H1 (cell line): Measurements from ENCODE around the gene BBS9. TPM values are rescaled to one million over a fixed set of nuclear protein-coding genes. Genes with fewer than 3 reads are reported as not detected.

ENCODE experiments used
- CTCF ChIA-PET: fragments of 300-600 bp; sonication (Branson Sonifier 250); formaldehyde crosslinking; loops from one replicate; lab custom pipeline; 2021; ENCODE audit not compliant: partially characterized antibody; lab: Charles Lee
- POLR2A ChIA-PET: fragments of 300-600 bp; sonication (Branson Sonifier 250); formaldehyde crosslinking; loops from one replicate; lab custom pipeline; 2021; ENCODE audit warnings: inconsistent platforms; ENCODE audit not compliant: partially characterized antibody; lab: Charles Lee
- DNase-seq, 2 experiments: peaks; one replicate each; pipeline versions ENCODE4 v3.0.0 to v3.0.0-alpha.2; 2010 to 2022; ENCODE audit warnings: low spot score in 2 of 2, low read depth in 1 of 2, mixed read lengths in 1 of 2
- FAIRE-seq: peaks from 2 replicates; lab custom pipeline; 2011; peaks lifted over from hg19 to GRCh38; lab: Jason Lieb, UNC
- H2AFZ ChIP-seq: 2 replicates; pipeline ENCODE4 v1.8.1; 2012; ENCODE audit warnings: low read length, inconsistent platforms
- H2AK5ac ChIP-seq: 2 replicates; pipeline ENCODE4 v1.6.1; 2013; ENCODE audit warnings: low read depth, low read length
- H2BK120ac ChIP-seq: replicated peaks from 2 replicates; pipeline ENCODE3; 2013; ENCODE audit warnings: low read depth, low read length, inconsistent platforms
- H2BK12ac ChIP-seq: 2 replicates; pipeline ENCODE4 v1.6.1; 2013; ENCODE audit warnings: low read depth, low read length
- H2BK15ac ChIP-seq: 2 replicates; pipeline ENCODE4 v1.6.1; 2013; ENCODE audit warnings: low read length
- H2BK20ac ChIP-seq: 2 replicates; pipeline ENCODE4 v1.6.1; 2013; ENCODE audit warnings: low read length
- H2BK5ac ChIP-seq: 2 replicates; pipeline ENCODE4 v1.6.1; 2013; ENCODE audit warnings: low read depth, low read length
- H3K14ac ChIP-seq: 2 replicates; pipeline ENCODE4 v1.6.1; 2013; ENCODE audit warnings: inconsistent platforms; ENCODE audit not compliant: insufficient read length
- H3K18ac ChIP-seq: 2 replicates; pipeline ENCODE4 v1.6.1; 2013; ENCODE audit warnings: low read length; ENCODE audit errors: extremely low read depth
- H3K23ac ChIP-seq: 2 replicates; pipeline ENCODE4 v1.6.1; 2013; ENCODE audit warnings: inconsistent platforms; ENCODE audit not compliant: insufficient read length
- H3K23me2 ChIP-seq: 2 replicates; pipeline ENCODE4 v1.6.1; 2013; ENCODE audit warnings: low read depth, low read length
- H3K27ac ChIP-seq: 2 replicates; pipeline ENCODE4 v1.6.1; 2011; ENCODE audit warnings: low read depth, low read length, inconsistent platforms
- H3K27me3 ChIP-seq, 4 experiments: replicated peaks in 1 of 4; 1 replicate in 1 of 4; 2 replicates in 3 of 4; pipeline versions ENCODE4 v1.6.1 to v1.8.1; 2011 to 2013; ENCODE audit warnings: low read length in 3 of 4, mild to moderate bottlenecking in 3 of 4, inconsistent platforms in 2 of 4, mixed read lengths in 2 of 4, moderate library complexity in 1 of 4; ENCODE audit not compliant: control insufficient read depth in 3 of 4, insufficient read depth in 3 of 4; ENCODE audit errors: extremely low read depth in 1 of 4
- H3K36me3 ChIP-seq, 4 experiments: 2 replicates each; pipeline versions ENCODE4 v1.6.1 to v1.8.1; 2011 to 2013; ENCODE audit warnings: mild to moderate bottlenecking in 4 of 4, low read length in 3 of 4, moderate library complexity in 2 of 4, control low read depth in 1 of 4, inconsistent platforms in 1 of 4; ENCODE audit not compliant: insufficient read depth in 4 of 4, control insufficient read depth in 2 of 4
- H3K4ac ChIP-seq: replicated peaks from 2 replicates; pipeline ENCODE3; 2013; ENCODE audit warnings: low read length, low read depth, mixed read lengths, inconsistent platforms; ENCODE audit not compliant: insufficient read length
- H3K4me1 ChIP-seq, 4 experiments: replicated peaks in 1 of 4; 1 replicate in 1 of 4; 2 replicates in 3 of 4; pipeline versions ENCODE4 v1.6.1 to v1.8.1; 2011 to 2013; ENCODE audit warnings: low read length in 3 of 4, inconsistent platforms in 2 of 4, mixed read lengths in 1 of 4; ENCODE audit not compliant: insufficient read depth in 4 of 4, control insufficient read depth in 3 of 4
- H3K4me2 ChIP-seq, 2 experiments: 2 replicates each; pipeline versions ENCODE4 v1.6.1 to v1.8.1; 2011 to 2013; ENCODE audit warnings: low read depth in 2 of 2, low read length in 2 of 2, control low read depth in 1 of 2, inconsistent platforms in 1 of 2, mild to moderate bottlenecking in 1 of 2; ENCODE audit not compliant: insufficient read depth in 1 of 2
- H3K4me3 ChIP-seq, 4 experiments: fragments of 200-600, 300-600 bp in 1 of 4; sonication (generic), shearing (Covaris generic), sonication (Bioruptor Twin) in 1 of 4; 2 replicates each; pipeline versions ENCODE4 v1.5.1 to v1.8.1; 2011 to 2016; ENCODE audit warnings: low read length in 4 of 4, low read depth in 3 of 4, control low read depth in 2 of 4, inconsistent platforms in 2 of 4, mild to moderate bottlenecking in 2 of 4, mixed read lengths in 1 of 4, moderate library complexity in 1 of 4; ENCODE audit not compliant: insufficient read depth in 2 of 4; ENCODE audit errors: extremely low read depth in 1 of 4
- H3K56ac ChIP-seq: replicated peaks from 2 replicates; pipeline ENCODE3; 2013; ENCODE audit warnings: low read depth, mild to moderate bottlenecking, mixed read lengths, low read length, inconsistent platforms; ENCODE audit not compliant: insufficient read length
- H3K79me1 ChIP-seq: 2 replicates; pipeline ENCODE4 v1.6.1; 2013; ENCODE audit warnings: low read depth, low read length, control low read depth
- H3K79me2 ChIP-seq, 2 experiments: 2 replicates each; pipeline versions ENCODE4 v1.6.1 to v1.8.1; 2012 to 2013; ENCODE audit warnings: low read length in 2 of 2, mild to moderate bottlenecking in 2 of 2, inconsistent platforms in 1 of 2; ENCODE audit not compliant: insufficient read depth in 2 of 2, control insufficient read depth in 1 of 2
- H3K9ac ChIP-seq, 4 experiments: replicated peaks in 1 of 4; 1 replicate in 1 of 4; 2 replicates in 3 of 4; pipeline versions ENCODE4 v1.6.1 to v1.8.1; 2011 to 2013; ENCODE audit warnings: low read depth in 3 of 4, low read length in 3 of 4, control low read depth in 2 of 4, mild to moderate bottlenecking in 2 of 4, moderate library complexity in 2 of 4, inconsistent platforms in 1 of 4; ENCODE audit errors: extremely low read depth in 1 of 4
- H3K9me3 ChIP-seq, 2 experiments: 2 replicates each; pipeline versions ENCODE4 v1.6.1 to v1.8.1; 2012 to 2013; ENCODE audit warnings: mild to moderate bottlenecking in 2 of 2, moderate library complexity in 2 of 2, control low read depth in 1 of 2, inconsistent platforms in 1 of 2, low read depth in 1 of 2, low read length in 1 of 2, mixed read lengths in 1 of 2; ENCODE audit not compliant: insufficient read depth in 2 of 2
- H4K20me1 ChIP-seq, 2 experiments: replicated peaks in 1 of 2; 2 replicates each; pipeline versions ENCODE3 to v1.8.1; 2011 to 2013; ENCODE audit warnings: inconsistent platforms in 2 of 2, low read length in 2 of 2, mild to moderate bottlenecking in 1 of 2; ENCODE audit not compliant: insufficient read depth in 2 of 2, control insufficient read depth in 1 of 2
- H4K5ac ChIP-seq: 2 replicates; pipeline ENCODE4 v1.6.1; 2013; ENCODE audit warnings: low read length, low read depth, mixed read lengths, inconsistent platforms; ENCODE audit not compliant: insufficient read length
- H4K8ac ChIP-seq: 2 replicates; pipeline ENCODE4 v1.8.0; 2013; ENCODE audit warnings: mild to moderate bottlenecking, moderate library complexity, low read length, inconsistent platforms; ENCODE audit not compliant: insufficient read depth; ENCODE audit errors: extremely low read depth
- H4K91ac ChIP-seq: replicated peaks from 2 replicates; pipeline ENCODE3; 2013; ENCODE audit warnings: low read length, mixed read lengths, inconsistent platforms; ENCODE audit not compliant: insufficient read length
- CTBP2 ChIP-seq: IDR thresholded peaks from 2 replicates; pipeline ENCODE4 v1.7.0; 2011; ENCODE audit warnings: borderline replicate concordance, mild to moderate bottlenecking, moderate library complexity, mixed read lengths, low read length; ENCODE audit not compliant: insufficient read depth, insufficient read length
- EZH2 ChIP-seq: fragments of 200-600 bp; sonication (generic); IDR thresholded peaks from 2 replicates; pipeline ENCODE4 v1.7.1; 2012; ENCODE audit warnings: low read depth, mild to moderate bottlenecking, moderate library complexity, low read length, inconsistent platforms; ENCODE audit not compliant: severe bottlenecking
- NRF1 ChIP-seq: IDR thresholded peaks from 2 replicates; pipeline ENCODE4 v1.6.1; 2011; ENCODE audit warnings: mild to moderate bottlenecking, low read depth, low read length, improper control_type of control experiment
- TAF1 ChIP-seq: IDR thresholded peaks from 2 replicates; pipeline ENCODE4 v1.6.1; 2011; ENCODE audit warnings: mild to moderate bottlenecking, low read depth, low read length
- TBP ChIP-seq: IDR thresholded peaks from 2 replicates; pipeline ENCODE4 v1.6.1; 2011; ENCODE audit warnings: low read depth, low read length, improper control_type of control experiment
- YY1 ChIP-seq: IDR thresholded peaks from 2 replicates; pipeline ENCODE4 v1.6.1; 2011; ENCODE audit warnings: low read depth, mild to moderate bottlenecking, low read length
- WGBS, 2 experiments: shearing (Covaris generic) in 1 of 2; methylation state at CpG; one replicate each; pipeline versions ENCODE4 v1.1.6 to v1.1.7; 2013 to 2015; ENCODE audit warnings: low lambda C conversion rate in 2 of 2, mixed read lengths in 2 of 2, inconsistent platforms in 1 of 2, low coverage in 1 of 2, missing lambda C conversion rate in 1 of 2; ENCODE audit not compliant: insufficient replicate concordance in 2 of 2, insufficient coverage in 1 of 2, insufficient read length in 1 of 2; ENCODE audit errors: extremely low coverage in 1 of 2, missing lambda C conversion rate in 1 of 2; 5-methylcytosine and 5-hydroxymethylcytosine counted together
- polyA plus RNA-seq, 7 experiments: library from polyadenylated mRNA; depleted of rRNA in 3 of 7; stranded (reverse) in 5 of 7; unstranded in 2 of 7; fragments of >200 nt in 5 of 7; fragments of 200-250 nt in 2 of 7; gene quantifications; 1 replicate in 5 of 7; 2 replicates in 1 of 7; 4 replicates in 1 of 7; pipeline versions ENCODE4 v1.2.1 to v1.2.3, GENCODE V29; 2011 to 2013; ENCODE audit warnings: missing spikeins in 2 of 7, mixed read lengths in 2 of 7
- total RNA-seq: library from RNA; stranded (reverse); fragmentation: NEBNext Ultra II Directional; extraction: Animal tissue kit (Norgen Biotek cat#: 25700); gene quantifications from 2 replicates; pipeline ENCODE4 v1.2.1, GENCODE V29; 2021
- TF ChIP-seq, protein P1 (sequence below), 3 experiments: IDR thresholded peaks; 1 replicate in 2 of 3; 2 replicates in 1 of 3; pipeline versions ENCODE4 v1.5.1 to v1.6.1; 2011; ENCODE audit warnings: low read length in 3 of 3, mild to moderate bottlenecking in 3 of 3, inconsistent platforms in 2 of 3, low read depth in 1 of 3, moderate library complexity in 1 of 3; ENCODE audit not compliant: insufficient read depth in 1 of 3; ENCODE audit errors: control extremely low read depth in 1 of 3
- TF ChIP-seq, protein P2 (sequence below): IDR thresholded peaks from 2 replicates; pipeline ENCODE4 v1.6.1; 2012; ENCODE audit warnings: low read length, inconsistent platforms

The BBS9 gene
- total and polyA plus RNA-seq, 2 of the 8 experiments (the other 6 are each of a cell fraction or from before 2014, with no cell fraction given) = 22.3 to 37.0 TPM

DNA sequence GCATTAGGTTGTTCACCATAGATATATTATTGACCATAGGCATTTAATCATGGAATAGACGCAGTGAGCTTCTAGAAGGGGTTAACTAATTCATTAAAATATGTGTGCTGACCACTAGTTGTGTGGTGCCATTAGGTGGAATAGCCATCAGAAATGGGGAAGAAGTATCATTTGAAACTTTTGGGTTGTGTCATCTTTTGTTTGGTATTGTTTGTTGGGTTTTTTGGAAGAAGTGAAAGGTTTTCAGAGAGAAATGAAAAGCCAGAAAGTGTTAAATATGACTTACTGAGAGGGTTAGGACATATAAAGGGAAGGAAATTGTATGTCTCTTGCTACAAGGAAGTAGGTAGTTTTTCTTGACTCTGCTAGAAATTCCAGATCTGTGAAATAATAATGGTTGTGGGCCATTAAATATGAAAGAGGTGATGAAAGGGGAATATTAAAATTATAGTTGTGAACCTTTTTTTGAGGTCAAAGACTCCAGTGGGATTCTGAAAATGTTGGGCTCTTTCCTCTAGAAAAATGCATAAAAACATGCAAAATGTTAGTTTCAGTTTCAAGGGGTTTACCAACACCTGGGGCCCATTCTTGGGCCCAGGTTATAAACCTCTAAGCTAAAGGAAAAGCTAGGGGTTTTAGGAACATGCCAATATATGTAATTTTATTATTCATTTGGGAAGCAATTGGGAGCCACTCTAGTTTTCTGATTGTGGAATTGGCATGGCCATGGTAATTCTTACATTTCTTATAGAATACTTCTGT is 348.5 kb downstream of the BBS9 start:
- Histone ChIP-seq H3K27ac (no peak overlapping the region), H4K91ac (no peak overlapping the region), H3K14ac (no peak overlapping the region), H2BK120ac (no peak overlapping the region), H2BK15ac (no peak overlapping the region), H4K8ac (no peak overlapping the region), H2AK5ac (no peak overlapping the region), H3K9me3 (peaks cover 0 to 2% of the 10 kb centered on the region in 2 experiments; a peak in 1 of 4 replicates), H4K20me1 (peaks cover 0 to 1% of the 10 kb centered on the region in 2 experiments), H3K4me3 (no peak overlapping the region), H3K4me2 (no peak overlapping the region), H3K79me2 (no peaks in the 10 kb centered on the region), H3K23ac (no peak overlapping the region), H3K4me1 (peaks cover 0 to 4% (median 0%) of the 10 kb centered on the region in 4 experiments; a peak in 2 of 7 replicates), H4K5ac (no peak overlapping the region), H3K79me1 (no peaks in the 10 kb centered on the region; the same call in 1 of the 2 replicates), H3K27me3 (no peaks in the 10 kb centered on the region), H2BK12ac (no peak overlapping the region), H2AFZ (no peak overlapping the region), H3K56ac (no peak overlapping the region), H3K18ac (no peak overlapping the region), H3K36me3 (no peaks in the 10 kb centered on the region), H3K4ac (no peak overlapping the region), H2BK5ac (no peak overlapping the region), H2BK20ac (no peak overlapping the region), H3K23me2 (no peaks in the 10 kb centered on the region), H3K9ac (no peak overlapping the region)
- FAIRE-seq = no peak
- ChIA-PET CTCF (interaction anchor here (1.0 kb wide), 1 partner anchor 54 kb away, joined by 4 read pairs; no protein-coding TSS in a partner anchor), POLR2A (no interaction called here)
- 100% methylated on average over 1 of the region's 1 CpG; no CpG with 5 or more reads in 1 of the 2 experiments for WGBS, 2 experiments
- no peak for DNase-seq
- TF ChIP-seq EZH2 (no peak), CTBP2 (no peak), NRF1 (no peak), TBP (no peak), TAF1 (no peak), YY1 (no peak)
- TF ChIP-seq, protein P1, sequence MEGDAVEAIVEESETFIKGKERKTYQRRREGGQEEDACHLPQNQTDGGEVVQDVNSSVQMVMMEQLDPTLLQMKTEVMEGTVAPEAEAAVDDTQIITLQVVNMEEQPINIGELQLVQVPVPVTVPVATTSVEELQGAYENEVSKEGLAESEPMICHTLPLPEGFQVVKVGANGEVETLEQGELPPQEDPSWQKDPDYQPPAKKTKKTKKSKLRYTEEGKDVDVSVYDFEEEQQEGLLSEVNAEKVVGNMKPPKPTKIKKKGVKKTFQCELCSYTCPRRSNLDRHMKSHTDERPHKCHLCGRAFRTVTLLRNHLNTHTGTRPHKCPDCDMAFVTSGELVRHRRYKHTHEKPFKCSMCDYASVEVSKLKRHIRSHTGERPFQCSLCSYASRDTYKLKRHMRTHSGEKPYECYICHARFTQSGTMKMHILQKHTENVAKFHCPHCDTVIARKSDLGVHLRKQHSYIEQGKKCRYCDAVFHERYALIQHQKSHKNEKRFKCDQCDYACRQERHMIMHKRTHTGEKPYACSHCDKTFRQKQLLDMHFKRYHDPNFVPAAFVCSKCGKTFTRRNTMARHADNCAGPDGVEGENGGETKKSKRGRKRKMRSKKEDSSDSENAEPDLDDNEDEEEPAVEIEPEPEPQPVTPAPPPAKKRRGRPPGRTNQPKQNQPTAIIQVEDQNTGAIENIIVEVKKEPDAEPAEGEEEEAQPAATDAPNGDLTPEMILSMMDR (IDR thresholded peaks at IDR 0.05; ENCODE audit: control extremely low read depth in 1 of 3, insufficient read depth in 1 of 3, low read depth in 1 of 3, low read length in 3 of 3) = no peak
- TF ChIP-seq, protein P2, sequence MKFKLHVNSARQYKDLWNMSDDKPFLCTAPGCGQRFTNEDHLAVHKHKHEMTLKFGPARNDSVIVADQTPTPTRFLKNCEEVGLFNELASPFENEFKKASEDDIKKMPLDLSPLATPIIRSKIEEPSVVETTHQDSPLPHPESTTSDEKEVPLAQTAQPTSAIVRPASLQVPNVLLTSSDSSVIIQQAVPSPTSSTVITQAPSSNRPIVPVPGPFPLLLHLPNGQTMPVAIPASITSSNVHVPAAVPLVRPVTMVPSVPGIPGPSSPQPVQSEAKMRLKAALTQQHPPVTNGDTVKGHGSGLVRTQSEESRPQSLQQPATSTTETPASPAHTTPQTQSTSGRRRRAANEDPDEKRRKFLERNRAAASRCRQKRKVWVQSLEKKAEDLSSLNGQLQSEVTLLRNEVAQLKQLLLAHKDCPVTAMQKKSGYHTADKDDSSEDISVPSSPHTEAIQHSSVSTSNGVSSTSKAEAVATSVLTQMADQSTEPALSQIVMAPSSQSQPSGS = no peak
